ENCODE measurements around the gene EPB41L4A.

- TF ChIP-seq GRHL2 (CRISPR knock-in tag; IDR thresholded peaks at IDR 0.05; ENCODE audit: insufficient replicate concordance, severe bottlenecking) (no peak), NR2C2 (CRISPR knock-in tag; IDR thresholded peaks at IDR 0.05) (no peak), IRF2 (CRISPR knock-in tag; IDR thresholded peaks at IDR 0.05; ENCODE audit: borderline replicate concordance, low read depth) (no peak), SMAD3 (CRISPR knock-in tag; IDR thresholded peaks at IDR 0.05; ENCODE audit: borderline replicate concordance) (no peak), NR3C1 (CRISPR knock-in tag; conservative IDR thresholded peaks at IDR 0.05; ENCODE audit: low read depth) (no peak), TEAD4 (CRISPR knock-in tag; IDR thresholded peaks at IDR 0.05) (no peak), KAT7 (CRISPR knock-in tag; IDR thresholded peaks at IDR 0.05; ENCODE audit: borderline replicate concordance) (no peak)
- TF ChIP-seq, protein P1, sequence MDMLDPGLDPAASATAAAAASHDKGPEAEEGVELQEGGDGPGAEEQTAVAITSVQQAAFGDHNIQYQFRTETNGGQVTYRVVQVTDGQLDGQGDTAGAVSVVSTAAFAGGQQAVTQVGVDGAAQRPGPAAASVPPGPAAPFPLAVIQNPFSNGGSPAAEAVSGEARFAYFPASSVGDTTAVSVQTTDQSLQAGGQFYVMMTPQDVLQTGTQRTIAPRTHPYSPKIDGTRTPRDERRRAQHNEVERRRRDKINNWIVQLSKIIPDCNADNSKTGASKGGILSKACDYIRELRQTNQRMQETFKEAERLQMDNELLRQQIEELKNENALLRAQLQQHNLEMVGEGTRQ (CRISPR knock-in tag; IDR thresholded peaks at IDR 0.05), result no peak
- TF ChIP-seq, protein P2, sequence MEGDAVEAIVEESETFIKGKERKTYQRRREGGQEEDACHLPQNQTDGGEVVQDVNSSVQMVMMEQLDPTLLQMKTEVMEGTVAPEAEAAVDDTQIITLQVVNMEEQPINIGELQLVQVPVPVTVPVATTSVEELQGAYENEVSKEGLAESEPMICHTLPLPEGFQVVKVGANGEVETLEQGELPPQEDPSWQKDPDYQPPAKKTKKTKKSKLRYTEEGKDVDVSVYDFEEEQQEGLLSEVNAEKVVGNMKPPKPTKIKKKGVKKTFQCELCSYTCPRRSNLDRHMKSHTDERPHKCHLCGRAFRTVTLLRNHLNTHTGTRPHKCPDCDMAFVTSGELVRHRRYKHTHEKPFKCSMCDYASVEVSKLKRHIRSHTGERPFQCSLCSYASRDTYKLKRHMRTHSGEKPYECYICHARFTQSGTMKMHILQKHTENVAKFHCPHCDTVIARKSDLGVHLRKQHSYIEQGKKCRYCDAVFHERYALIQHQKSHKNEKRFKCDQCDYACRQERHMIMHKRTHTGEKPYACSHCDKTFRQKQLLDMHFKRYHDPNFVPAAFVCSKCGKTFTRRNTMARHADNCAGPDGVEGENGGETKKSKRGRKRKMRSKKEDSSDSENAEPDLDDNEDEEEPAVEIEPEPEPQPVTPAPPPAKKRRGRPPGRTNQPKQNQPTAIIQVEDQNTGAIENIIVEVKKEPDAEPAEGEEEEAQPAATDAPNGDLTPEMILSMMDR (IDR thresholded peaks at IDR 0.05), result no peak
- TF ChIP-seq, protein P3, sequence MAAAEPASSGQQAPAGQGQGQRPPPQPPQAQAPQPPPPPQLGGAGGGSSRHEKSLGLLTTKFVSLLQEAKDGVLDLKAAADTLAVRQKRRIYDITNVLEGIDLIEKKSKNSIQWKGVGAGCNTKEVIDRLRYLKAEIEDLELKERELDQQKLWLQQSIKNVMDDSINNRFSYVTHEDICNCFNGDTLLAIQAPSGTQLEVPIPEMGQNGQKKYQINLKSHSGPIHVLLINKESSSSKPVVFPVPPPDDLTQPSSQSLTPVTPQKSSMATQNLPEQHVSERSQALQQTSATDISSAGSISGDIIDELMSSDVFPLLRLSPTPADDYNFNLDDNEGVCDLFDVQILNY (CRISPR knock-in tag; IDR thresholded peaks at IDR 0.05), result no peak
These were observed 200.1 kb downstream of the EPB41L4A start for GRCh38 chr5:112219000-112219399.
